GM21786 (cell line): ENCODE results near the gene ARHGEF39.
"Not testable (repeated sequence)": the region's sequence is repeated elsewhere in the genome, so short reads cannot be mapped to it uniquely, and the experiment has no call there.

ENCODE experiments used
- ATAC-seq: cut with Tn5 transposase; IDR thresholded peaks from one replicate; pipeline ENCODE4 v1.9.1; 2021; ENCODE audit not compliant: unreplicated experiment

The ARHGEF39 gene

GRCh38 chr9:35628389-35628991 is 36.5 kb downstream of the ARHGEF39 start:
- no peak for ATAC-seq

- ATAC-seq, result no peak
These were observed 37.4 kb downstream of the ARHGEF39 start for GRCh38 chr9:35627575-35627974.

- peak; percentile 50 for ATAC-seq
These were observed 45.2 kb downstream of the ARHGEF39 start for GRCh38 chr9:35619800-35620158.

GRCh38 chr9:35618854-35619799 is 45.9 kb downstream of the ARHGEF39 start:
- peak; percentile 49 for ATAC-seq

- peak; percentile 30 for ATAC-seq
These were observed 46.7 kb downstream of the ARHGEF39 start, which contains the start of gene CD72 for GRCh38 chr9:35618325-35618727. Gene CD72 (minus strand): TSS chr9:35618413. CDS start chr9:35618303, 110 bp downstream.

- no peak for ATAC-seq
These were observed 47.4 kb downstream of the ARHGEF39 start for GRCh38 chr9:35617548-35617947.

- no peak for ATAC-seq
These were observed 48.1 kb downstream of the ARHGEF39 start for GRCh38 chr9:35616681-35617459.

- no peak for ATAC-seq
These were observed 48.9 kb downstream of the ARHGEF39 start for GRCh38 chr9:35615981-35616680.

GRCh38 chr9:35612843-35613242 is 52.2 kb downstream of the ARHGEF39 start:
- ATAC-seq, result no peak

GRCh38 chr9:35612066-35612465 is 52.9 kb downstream of the ARHGEF39 start:
- not testable (repeated sequence) for ATAC-seq

GRCh38 chr9:35611230-35611797 is 53.7 kb downstream of the ARHGEF39 start:
- ATAC-seq, result no peak

GRCh38 chr9:35609820-35610163 is 55.2 kb downstream of the ARHGEF39 start:
- ATAC-seq, result no peak
